GM18519 (cell line): ENCODE data around the gene CCL2.

ENCODE experiments used
- ATAC-seq: cut with Tn5 transposase; IDR thresholded peaks from one replicate; pipeline ENCODE4 v1.9.1; 2021; ENCODE audit warnings: mild to moderate bottlenecking, moderate library complexity; ENCODE audit not compliant: unreplicated experiment, low FRiP score

The CCL2 gene

DNA sequence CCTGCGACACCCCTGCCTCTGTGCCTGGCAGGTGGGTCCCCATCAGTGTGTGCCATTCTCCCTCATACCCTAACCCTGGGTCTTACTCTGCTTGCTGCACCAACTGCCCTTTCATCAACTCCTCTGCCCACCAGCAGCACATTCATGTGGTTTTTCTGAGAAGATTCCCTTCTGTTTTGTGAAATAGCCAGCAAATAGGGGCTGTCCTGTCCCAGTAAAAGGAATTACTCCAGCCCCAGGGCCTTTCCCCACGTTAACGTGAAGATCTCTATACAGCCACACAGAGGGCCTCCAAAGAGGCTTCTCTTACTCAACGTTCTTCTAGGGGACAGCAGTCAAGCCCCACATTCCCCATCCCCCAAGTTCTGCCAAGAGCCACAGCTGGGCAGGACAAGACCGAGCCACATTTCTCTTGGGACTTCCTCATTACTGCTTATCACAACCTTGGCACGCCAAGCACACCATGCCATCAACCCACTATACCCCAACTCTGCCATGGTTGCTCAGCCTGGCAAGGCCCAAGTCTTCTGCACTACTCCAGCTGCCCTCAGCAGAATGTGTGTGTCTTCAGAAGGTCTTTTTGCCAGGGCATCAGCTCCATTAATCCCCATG lies 18.7 kb upstream of the CCL2 start:
- ATAC-seq: no peak

DNA sequence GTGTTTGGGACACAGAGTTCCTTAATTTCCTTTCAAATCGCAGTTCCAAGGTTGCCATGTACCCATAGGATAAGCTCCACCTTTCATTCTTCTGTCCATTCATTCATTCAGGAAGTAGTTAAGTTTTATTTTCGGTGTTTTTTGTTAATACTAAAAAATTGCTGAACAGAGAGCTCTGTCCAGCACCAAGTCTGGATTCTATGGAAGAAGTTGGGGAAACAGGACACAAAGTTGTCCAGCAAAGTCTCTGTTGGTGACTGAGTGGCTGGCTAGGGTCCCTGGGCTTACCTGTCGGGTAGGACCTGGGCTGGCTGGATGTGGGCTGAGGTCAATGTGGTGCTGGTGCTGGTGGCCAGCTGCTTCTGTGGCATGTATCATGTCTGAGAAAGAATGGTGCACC lies 17.6 kb upstream of the CCL2 start:
- ATAC-seq: no peak

DNA sequence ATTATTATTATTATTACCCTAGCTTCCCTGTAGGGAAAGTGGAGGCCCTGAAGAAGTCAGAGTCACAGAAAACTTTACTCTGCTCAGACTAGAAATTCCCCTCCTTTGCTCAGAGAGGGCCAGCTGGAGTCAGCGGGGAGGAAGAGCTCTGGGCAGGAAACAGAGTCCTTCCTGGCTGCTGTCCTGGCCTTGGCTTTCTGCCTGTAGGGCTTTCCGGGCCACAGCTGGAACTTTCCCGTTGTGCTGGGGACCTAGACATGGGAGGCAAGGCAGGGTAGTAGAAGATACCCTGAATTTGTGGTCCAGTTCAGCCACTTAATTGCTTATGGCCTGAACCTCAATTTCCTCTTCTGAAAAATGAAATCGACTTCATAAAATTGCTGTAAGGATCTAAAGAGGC lies 14.0 kb upstream of the CCL2 start:
- no peak for ATAC-seq

DNA sequence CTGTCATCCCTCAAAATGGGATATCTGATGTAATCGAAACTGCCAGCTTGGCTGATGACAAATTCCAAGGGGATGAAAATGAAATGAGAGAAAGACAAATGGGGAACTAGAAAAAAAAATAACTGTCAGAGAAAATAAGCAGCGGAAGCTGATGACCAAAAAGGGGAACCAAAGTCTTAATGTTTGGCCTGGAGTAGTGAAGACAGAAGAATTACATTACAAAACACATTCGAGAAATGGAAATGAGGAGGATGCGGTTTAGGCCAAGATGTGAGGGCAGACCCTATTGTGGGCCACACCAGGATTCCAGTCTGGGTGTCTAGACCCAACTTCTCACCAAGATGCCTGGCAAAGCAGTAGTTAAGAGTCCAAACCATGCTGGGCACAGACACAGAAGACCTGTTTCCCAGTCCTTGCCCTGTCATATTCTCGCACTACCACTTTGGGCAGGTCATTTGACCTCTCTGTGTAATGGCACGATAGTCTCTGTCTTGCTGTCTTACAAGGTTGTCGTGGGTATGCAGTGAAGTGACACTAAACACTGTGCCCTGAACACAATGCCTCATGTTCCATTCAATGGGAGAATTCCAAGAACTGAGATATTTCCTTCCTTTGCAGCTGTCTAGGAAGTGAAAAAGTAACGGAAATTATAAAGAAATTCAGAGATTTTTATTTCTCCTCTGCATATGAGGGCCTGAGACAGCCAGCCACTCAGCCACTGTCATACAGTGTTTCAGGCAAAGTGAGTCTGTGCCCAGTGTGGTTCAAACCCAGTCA lies 12.3 kb upstream of the CCL2 start:
- no peak for ATAC-seq

DNA sequence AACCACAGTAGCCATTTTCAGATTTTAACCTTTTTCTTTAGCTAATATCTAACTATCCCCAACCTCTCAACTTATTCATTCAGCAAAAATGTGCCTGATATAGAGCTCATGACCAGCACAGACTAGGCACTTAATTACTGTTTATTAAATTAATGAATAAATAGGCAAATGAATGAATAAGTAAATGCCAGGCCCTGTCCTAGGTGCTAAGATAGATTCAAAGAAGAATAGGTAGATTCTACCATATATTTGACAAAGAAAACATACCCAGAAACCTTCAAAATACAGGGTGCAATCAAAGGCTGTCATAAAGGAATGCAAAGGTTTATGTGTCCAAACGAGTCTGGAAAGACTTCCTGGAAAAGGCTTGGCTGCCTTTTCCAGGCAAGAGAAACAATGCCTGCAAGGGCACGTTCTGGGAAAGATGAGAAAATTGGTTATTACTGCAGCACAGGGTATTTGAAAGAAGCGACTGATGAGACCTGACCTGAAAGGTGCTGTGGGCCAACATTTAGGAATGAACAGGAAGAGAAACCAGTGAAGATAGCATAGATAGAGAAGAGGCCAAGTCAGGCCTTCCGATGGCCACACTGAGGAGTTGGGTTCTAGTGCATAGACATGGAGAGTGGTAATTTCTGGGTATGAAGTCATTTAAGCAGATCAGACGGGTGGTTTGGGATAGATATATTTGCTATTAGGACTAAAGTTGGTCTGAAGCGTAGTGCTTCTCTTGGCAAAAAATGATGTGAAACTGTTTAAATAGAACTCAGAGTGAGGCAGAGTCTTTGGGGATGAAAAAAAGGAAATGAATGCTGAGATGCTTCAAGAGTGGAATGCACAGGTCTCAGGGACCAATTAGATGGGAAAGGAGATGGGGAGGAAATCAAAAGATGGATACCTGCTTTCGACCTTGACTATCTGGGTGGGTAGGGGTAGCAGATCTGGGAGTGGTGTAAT lies 11.4 kb upstream of the CCL2 start:
- no peak for ATAC-seq

DNA sequence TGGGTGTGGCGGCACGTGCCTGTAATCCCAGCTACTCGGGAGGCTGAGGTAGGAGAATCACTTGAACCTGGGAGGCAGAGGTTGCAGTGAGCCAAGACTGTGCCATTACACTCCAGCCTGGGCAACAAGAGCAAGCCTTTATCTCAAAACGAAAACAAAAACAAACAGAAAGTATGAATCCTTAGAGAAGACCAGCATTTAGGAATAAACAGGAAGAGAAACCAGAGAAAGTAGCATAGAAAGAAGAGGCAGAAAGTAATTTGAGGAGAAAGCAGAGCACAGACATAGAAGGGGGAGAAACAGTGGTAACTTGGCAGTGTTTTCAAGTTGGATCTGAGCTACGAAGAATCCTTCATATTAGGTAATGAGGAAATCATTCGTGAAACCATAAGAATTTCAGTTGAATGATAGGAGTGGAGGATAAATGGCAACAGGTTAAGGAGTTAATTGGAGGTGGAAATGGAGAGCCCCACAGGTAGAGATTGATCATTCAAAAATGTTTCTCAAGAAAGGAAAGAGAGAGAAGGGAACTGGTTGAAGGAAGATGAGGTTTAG lies 9.7 kb upstream of the CCL2 start:
- no peak for ATAC-seq

DNA sequence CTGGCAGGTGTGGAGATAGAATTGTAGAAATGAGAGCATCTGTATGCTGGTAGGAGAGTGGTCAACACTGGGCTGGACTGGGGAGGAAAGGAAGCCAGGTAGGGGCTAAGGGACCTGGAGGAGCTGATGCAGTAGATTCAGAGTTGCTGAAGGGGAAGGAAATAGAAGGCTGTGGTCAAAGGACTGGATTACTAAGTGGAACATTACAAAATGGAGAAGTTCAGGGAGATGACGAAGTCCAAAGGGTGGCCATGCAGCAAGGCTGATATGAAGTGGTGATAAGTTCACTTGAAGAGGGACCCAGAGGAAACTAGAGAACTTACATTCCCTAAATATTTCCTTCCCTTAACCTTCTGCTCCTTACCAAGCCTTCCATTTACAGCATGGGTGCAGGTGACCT lies 8.6 kb upstream of the CCL2 start:
- ATAC-seq: no peak

DNA sequence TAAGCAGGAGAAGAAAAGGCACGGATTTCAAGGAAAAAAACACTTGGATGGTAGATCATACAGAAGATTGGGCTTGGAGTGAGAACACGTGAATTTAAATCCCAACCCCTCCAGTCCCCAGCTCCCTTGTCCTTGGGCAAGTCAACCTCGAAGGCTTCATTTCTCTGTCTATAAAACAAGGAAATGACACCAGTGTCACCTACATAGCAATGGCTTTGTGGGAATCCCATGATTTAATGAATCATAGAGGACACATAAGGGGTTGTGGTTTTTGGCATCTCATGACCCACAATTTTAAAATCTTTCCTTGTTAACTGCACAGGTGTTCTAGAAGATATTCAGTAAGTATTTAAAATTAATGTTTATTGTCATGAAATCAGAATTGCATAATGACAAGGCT lies 8.2 kb upstream of the CCL2 start:
- ATAC-seq: no peak

DNA sequence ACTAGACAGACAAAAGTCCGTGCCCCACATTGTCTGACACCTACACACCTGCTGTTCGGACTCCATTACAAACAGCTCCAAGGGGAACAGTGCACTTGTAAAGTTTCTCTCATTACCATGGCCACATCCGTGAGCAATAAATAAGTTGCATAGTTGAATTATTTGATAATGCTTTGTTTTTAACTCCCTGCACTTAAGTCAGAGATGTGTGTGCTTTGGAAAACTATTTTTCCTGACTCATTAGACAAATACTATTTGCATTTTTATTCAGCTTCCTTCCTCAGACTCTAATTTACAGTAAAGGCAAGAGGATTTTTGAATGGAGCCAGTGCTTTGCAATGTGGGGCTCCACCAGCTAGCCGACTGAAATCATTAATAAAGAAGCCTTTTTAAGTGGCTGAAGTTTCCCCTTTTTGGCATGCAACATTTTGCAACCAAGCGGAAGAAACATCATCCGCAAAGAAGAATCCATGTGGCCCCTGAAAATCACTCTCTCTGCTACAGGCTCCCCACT lies 6.5 kb upstream of the CCL2 start:
- no peak for ATAC-seq

DNA sequence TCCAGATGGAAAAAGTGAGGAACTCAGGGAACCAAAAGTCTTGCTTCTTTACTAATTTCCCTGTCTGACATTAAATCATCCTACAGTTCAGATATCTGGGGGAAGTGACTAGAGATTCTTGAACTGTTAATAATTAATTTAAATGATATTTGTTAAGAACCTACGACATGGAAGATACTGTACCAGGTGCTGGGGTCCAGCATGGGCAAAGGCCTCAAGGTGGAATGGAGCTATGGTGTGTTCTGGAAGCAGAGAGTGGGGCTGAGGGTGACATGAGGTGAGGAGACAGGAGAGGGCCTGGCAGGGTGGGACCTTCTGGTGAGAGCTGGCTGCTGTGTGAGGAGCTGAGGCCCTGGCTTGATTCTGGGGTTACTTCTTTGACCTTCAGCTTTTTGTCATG lies 6.0 kb upstream of the CCL2 start:
- ATAC-seq: no peak

DNA sequence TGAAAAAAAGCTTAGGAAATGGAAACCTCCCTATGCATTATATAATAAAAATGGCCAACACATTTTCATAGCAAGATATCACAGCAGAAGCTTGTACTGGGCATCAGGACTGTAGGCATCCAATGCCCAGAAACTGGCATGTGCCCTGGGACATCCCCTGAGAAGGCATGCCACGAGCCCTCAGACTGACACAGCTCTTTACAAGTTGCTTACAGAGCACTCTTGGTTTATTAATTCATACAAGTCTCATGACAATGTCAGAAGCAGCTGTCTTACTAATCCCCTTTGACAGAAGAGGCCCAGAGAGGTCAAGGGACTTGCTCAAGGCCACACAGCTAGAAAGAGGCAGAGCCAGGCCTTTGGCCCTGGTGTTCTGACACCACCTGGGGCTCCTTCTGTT lies 5.6 kb upstream of the CCL2 start:
- no peak for ATAC-seq

DNA sequence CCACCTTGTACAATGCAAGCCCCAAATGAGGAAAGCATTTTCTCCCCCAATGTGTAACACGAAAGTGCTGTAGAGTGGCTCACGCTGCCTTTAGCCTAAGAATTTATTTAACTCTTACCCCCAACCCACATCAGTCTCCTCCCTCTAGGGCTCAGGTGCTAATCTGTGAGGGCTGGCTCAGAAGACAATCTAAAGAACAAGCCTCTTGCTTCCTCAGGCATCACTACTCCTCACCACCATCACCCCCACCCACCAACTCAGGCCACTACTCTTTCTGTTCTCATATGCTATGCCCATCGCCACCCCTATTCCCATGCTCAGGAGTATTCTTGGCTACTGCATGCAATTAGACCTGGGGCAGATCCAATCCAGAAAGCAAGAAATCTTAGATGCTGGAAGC lies 3.9 kb upstream of the CCL2 start:
- no peak for ATAC-seq

DNA sequence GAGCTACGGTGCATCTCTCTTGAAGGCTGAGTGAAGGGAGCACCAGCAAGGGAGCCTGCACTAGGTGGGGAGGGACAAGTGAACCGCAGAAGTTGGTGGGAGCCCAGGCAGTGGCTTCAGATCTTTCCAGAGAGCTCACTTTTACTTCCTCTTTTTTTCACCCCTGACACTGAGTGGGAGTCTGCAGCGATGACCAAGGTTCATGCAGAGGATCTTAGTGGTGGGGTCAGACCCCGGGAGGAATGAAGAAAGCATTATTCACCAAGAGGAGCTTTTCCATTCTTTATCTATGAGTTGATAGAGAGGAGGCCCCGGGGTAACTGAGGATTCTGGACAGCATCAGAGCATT lies 3.0 kb upstream of the CCL2 start:
- ATAC-seq: no peak

DNA sequence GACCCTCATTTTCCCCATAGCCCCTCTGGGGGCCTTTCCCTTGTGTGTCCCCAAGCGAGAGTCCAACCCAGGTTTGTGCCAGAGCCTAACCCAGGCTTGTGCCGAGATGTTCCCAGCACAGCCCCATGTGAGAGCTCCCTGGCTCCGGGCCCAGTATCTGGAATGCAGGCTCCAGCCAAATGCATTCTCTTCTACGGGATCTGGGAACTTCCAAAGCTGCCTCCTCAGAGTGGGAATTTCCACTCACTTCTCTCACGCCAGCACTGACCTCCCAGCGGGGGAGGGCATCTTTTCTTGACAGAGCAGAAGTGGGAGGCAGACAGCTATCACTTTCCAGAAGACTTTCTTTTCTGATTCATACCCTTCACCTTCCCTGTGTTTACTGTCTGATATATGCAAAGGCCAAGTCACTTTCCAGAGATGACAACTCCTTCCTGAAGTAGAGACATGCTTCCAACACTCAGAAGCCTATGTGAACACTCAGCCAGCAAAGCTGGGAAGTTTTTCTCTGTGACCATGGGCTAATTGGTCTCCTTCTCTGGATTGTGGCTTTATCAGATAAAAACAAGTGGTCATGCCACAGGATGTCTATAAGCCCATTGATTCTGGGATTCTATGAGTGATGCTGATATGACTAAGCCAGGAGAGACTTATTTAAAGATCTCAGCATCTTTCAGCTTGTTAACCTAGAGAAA lies 2.5 kb upstream of the CCL2 start:
- no peak for ATAC-seq

DNA sequence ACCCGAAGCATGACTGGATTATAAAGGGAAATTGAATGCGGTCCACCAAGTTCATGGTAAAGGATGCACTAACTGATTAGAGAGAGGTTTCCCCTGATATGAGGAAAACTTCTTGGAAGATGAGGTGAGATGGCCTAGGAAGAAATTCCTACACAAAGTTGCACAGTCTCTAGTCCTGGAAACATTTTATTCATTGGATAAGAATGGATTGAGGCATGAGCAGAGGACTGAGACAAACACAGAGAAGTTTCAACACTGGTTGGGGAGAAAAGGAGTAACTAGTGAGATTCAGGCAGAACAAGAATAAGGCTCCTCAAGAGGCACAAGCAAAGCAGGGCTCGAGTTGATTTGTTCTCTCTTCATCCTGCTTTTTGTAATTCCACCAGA lies 2.0 kb upstream of the CCL2 start:
- no peak for ATAC-seq

DNA sequence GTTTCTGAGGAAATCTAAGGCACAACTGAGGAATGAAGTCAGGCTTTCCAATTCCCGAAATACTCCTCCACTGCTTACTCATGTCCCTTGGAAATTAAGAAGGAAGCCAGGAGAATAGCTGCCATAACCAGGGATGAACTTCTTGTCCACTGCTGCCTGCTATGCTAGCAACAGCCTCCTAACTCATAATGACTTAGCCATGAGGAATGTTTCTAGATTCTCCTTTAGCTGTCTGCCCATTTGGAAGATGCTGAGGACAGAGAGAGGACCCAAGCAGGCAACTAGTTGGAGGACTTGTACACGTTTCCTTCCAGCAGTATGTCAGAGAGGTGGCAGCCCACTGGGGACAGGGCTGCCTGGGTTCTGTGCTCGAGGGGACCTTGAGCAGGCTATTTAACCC lies 939 bp upstream of the CCL2 start:
- no peak for ATAC-seq

DNA sequence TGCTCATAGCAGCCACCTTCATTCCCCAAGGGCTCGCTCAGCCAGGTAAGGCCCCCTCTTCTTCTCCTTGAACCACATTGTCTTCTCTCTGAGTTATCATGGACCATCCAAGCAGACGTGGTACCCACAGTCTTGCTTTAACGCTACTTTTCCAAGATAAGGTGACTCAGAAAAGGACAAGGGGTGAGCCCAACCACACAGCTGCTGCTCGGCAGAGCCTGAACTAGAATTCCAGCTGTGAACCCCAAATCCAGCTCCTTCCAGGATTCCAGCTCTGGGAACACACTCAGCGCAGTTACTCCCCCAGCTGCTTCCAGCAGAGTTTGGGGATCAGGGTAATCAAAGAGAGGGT lies 272 bp downstream of the CCL2 start:
- no peak for ATAC-seq

DNA sequence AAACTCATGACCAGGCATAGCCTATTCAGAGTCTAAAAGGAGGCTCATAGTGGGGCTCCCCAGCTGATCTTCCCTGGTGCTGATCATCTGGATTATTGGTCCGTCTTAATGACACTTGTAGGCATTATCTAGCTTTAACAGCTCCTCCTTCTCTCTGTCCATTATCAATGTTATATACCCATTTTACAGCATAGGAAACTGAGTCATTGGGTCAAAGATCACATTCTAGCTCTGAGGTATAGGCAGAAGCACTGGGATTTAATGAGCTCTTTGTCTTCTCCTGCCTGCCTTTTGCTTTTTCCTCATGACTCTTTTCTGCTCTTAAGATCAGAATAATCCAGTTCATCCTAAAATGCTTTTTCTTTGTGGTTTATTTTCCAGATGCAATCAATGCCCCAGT lies 756 bp downstream of the CCL2 start:
- ATAC-seq: no peak

DNA sequence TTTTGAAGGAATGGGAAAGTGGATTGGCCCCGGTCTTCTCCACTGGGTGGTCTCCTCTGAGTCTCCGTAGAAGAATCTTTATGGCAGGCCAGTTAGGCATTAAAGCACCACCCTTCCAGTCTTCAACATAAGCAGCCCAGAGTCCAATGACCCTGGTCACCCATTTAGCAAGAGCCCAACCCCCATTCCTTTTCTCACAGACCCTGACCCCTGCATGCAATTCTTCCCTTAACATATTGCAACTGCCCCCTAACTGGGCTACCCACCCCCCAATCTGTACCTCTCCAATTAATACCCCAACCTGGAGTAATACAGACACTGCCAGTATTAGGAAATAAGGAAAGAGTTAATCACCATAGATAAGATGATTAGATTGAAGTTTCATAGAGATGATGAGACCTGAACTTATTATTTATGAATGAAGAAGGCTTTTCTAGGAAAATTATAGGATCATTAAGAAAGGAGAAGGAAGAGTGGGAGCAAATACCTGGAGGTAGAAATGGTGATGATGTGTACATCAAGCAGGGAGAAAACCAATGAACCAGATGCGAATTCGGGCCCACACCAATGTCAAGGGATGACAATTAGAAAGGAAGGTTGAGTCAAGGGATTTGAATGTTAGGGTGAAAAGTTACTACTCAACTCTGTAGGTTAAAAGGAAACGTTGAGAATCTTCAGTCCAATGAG lies 2.4 kb downstream of the CCL2 start:
- no peak for ATAC-seq

DNA sequence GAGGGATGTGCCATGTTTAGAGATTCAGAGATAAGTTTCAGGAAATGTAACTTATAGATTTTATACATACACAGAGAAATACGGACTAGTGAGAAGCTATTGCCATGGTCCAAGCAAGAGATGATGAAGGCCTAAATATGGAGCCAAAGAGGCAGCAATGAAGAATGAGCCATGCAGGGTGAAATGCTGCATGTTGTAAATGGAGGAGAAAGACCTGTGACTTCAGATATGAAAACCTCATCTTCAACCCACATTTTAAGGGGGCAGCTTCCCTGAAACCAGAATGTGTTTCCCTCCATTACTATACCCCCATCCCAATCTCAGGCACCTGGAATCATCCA lies 2.9 kb downstream of the CCL2 start:
- ATAC-seq: no peak
